Smooth muscle cell of bladder (primary cell): ENCODE data around the gene AAMDC. TPM values are rescaled to one million over a fixed set of nuclear protein-coding genes. Genes with fewer than 3 reads are reported as not detected.

Experiments
- total RNA-seq: library from RNA; depleted of rRNA; stranded (reverse); fragments of >200 nt; gene quantifications from 2 replicates; pipeline ENCODE4 v1.2.3, GENCODE V29; 2014

The AAMDC gene
- 46.1 TPM in 2 replicates for total RNA-seq

GRCh38 chr11:77820565-77821348 is at the start of gene AAMDC, which contains the start of gene RSF1:
Gene AAMDC (plus strand): TSS chr11:77821144. CDS start chr11:77842497, 21,353 bp downstream.
Gene RSF1 (minus strand): TSS chr11:77820722. CDS start chr11:77820714, 8 bp downstream.

Other genes starting within 250 kb of the AAMDC start
- 2.8 and 6.0 TPM in 2 replicates for gene AQP11, start 231.2 kb upstream of the AAMDC start, total RNA-seq
- 174 and 218 TPM in 2 replicates for gene CLNS1A, start 183.3 kb upstream of the AAMDC start, total RNA-seq
- 29.7 and 41.8 TPM in 2 replicates for gene RSF1, start 422 bp upstream of the AAMDC start, total RNA-seq
- 24.8 and 25.0 TPM in 2 replicates for gene INTS4, start 173.5 kb downstream of the AAMDC start, total RNA-seq
- 0.09 and 0.28 TPM in 2 replicates for gene KCTD14, start 202.1 kb downstream of the AAMDC start, total RNA-seq
- not detected in 2 replicates for gene THRSP, start 242.7 kb downstream of the AAMDC start, total RNA-seq